Endothelial cell (in vitro differentiated cells): ENCODE measurements around the gene MTMR11. TPM values are rescaled to one million over a fixed set of nuclear protein-coding genes. Genes with fewer than 3 reads are reported as not detected.
"Not testable (repeated sequence)": the region's sequence is repeated elsewhere in the genome, so short reads cannot be mapped to it uniquely, and the experiment has no call there.

Source experiments
- DNase-seq: peaks from one replicate; pipeline ENCODE4 v3.0.0; 2021; ENCODE audit warnings: low spot score
- H3K27ac Mint-ChIP-seq: one replicate; pipeline ENCODE4 v1.8.0; 2021; ENCODE audit warnings: mixed read lengths, inconsistent platforms; ENCODE audit not compliant: unreplicated experiment
- H3K27me3 Mint-ChIP-seq: one replicate; pipeline ENCODE4 v1.8.0; 2021; ENCODE audit warnings: mild to moderate bottlenecking, moderate library complexity, mixed read lengths, inconsistent platforms; ENCODE audit not compliant: unreplicated experiment
- H3K36me3 Mint-ChIP-seq: one replicate; pipeline ENCODE4 v1.8.0; 2021; ENCODE audit warnings: mild to moderate bottlenecking, low read depth, mixed read lengths, inconsistent platforms; ENCODE audit not compliant: unreplicated experiment
- H3K4me1 Mint-ChIP-seq: one replicate; pipeline ENCODE4 v1.8.0; 2021; ENCODE audit warnings: mild to moderate bottlenecking, mixed read lengths, inconsistent platforms; ENCODE audit not compliant: unreplicated experiment
- H3K4me3 Mint-ChIP-seq: one replicate; pipeline ENCODE4 v1.8.0; 2021; ENCODE audit warnings: mild to moderate bottlenecking, mixed read lengths, inconsistent platforms; ENCODE audit not compliant: unreplicated experiment
- H3K9me3 Mint-ChIP-seq: one replicate; pipeline ENCODE4 v1.8.0; 2021; ENCODE audit warnings: mixed read lengths, inconsistent platforms; ENCODE audit not compliant: unreplicated experiment
- total RNA-seq: library from RNA; stranded (reverse); fragmentation: NEBNext Ultra II Directional; extraction: Animal tissue kit (Norgen Biotek cat#: 25700); gene quantifications from one replicate; pipeline ENCODE4 v1.2.1, GENCODE V29; 2021; ENCODE audit not compliant: unreplicated experiment
- TF ChIP-seq, protein P1 (sequence below): fragments of 200-600 bp; sonication (generic); IDR thresholded peaks from one replicate; pipeline ENCODE4 v1.5.0; 2021; ENCODE audit warnings: antibody characterized with exemption; ENCODE audit not compliant: unreplicated experiment

MTMR11 gene
- total RNA-seq, 1 donor from 2014 or later, result 10.3 TPM

- Mint-ChIP-seq H3K36me3 (peaks cover 41% of the 10 kb centered on the region), H3K4me3 (no peak overlapping the region), H3K9me3 (no peaks in the 10 kb centered on the region), H3K27me3 (no peaks in the 10 kb centered on the region), H3K4me1 (no peaks in the 10 kb centered on the region), H3K27ac (no peak overlapping the region)
- DNase-seq, result no peak
- TF ChIP-seq, protein P1, sequence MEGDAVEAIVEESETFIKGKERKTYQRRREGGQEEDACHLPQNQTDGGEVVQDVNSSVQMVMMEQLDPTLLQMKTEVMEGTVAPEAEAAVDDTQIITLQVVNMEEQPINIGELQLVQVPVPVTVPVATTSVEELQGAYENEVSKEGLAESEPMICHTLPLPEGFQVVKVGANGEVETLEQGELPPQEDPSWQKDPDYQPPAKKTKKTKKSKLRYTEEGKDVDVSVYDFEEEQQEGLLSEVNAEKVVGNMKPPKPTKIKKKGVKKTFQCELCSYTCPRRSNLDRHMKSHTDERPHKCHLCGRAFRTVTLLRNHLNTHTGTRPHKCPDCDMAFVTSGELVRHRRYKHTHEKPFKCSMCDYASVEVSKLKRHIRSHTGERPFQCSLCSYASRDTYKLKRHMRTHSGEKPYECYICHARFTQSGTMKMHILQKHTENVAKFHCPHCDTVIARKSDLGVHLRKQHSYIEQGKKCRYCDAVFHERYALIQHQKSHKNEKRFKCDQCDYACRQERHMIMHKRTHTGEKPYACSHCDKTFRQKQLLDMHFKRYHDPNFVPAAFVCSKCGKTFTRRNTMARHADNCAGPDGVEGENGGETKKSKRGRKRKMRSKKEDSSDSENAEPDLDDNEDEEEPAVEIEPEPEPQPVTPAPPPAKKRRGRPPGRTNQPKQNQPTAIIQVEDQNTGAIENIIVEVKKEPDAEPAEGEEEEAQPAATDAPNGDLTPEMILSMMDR, result no peak
Measured at GRCh38 chr1:149949911-149950310, 13.2 kb upstream of the MTMR11 start.

DNA sequence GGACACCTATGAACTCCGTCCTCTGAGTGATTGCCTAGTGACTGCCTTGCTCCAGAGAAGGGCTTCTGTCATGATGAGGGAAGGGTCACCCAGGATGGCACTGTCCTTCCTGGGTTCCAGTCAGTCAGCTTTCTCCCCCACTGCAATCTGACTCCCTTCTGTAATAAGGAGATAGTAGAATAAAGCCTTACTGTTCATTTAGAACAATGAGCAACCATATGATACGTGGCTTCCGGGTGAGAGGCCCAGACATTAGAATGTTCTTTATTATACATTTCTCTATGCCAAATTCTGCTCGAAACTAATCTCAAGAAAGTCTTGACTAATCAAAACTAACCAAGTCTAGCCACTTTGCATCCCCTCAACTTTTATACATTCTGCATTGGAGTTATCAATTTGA, 8.5 kb upstream of the MTMR11 start:
- no peak overlapping the region for H3K27ac Mint-ChIP-seq
- no peaks in the 10 kb centered on the region for H3K9me3 Mint-ChIP-seq
- H3K4me1 Mint-ChIP-seq, result peaks cover 26% of the 10 kb centered on the region
- H3K36me3 Mint-ChIP-seq, result peaks cover 35% of the 10 kb centered on the region
- TF ChIP-seq, protein P1, result no peak
- H3K4me3 Mint-ChIP-seq, result peak overlapping the region; percentile 67
- peaks cover 4% of the 10 kb centered on the region for H3K27me3 Mint-ChIP-seq
- DNase-seq, result no peak

GRCh38 chr1:149942885-149943284, 6.2 kb upstream of the MTMR11 start:
- DNase-seq, result no peak
- Mint-ChIP-seq H3K4me3 (no peak overlapping the region), H3K9me3 (no peaks in the 10 kb centered on the region), H3K4me1 (peaks cover 38% of the 10 kb centered on the region), H3K27me3 (peaks cover 4% of the 10 kb centered on the region), H3K27ac (peak overlapping the region; percentile 85), H3K36me3 (peaks cover 20% of the 10 kb centered on the region)
- TF ChIP-seq, protein P1, result no peak

- TF ChIP-seq, protein P1, result no peak
- DNase-seq, result peak; percentile 55
- Mint-ChIP-seq H3K36me3 (peaks cover 19% of the 10 kb centered on the region), H3K27ac (peak overlapping the region; percentile 85), H3K9me3 (no peaks in the 10 kb centered on the region), H3K27me3 (peaks cover 4% of the 10 kb centered on the region), H3K4me1 (peaks cover 45% of the 10 kb centered on the region), H3K4me3 (no peak overlapping the region)
Measured at GRCh38 chr1:149942207-149942606, 5.5 kb upstream of the MTMR11 start.

DNA sequence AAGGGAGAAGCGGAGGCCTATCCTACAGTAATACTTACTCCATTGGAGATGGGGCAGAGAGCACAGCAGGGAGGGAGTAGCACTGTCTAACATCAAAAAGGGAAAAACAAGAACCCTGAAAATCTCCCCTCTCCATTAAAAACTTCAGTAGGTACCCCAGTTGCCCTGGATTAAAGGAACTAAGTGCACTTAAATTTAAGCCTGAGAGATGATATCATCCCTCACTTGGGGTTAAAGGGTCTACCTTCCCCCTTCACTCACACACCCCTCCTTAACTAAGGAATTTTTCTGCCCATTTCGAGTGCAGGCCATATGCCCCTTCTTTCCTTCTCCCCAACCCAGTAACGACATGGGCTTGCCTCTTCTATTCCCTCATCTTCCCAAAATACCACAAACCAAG, 3.7 kb upstream of the MTMR11 start:
- TF ChIP-seq, protein P1, result no peak
- Mint-ChIP-seq H3K27ac (peak overlapping the region; percentile 14), H3K36me3 (peaks cover 11% of the 10 kb centered on the region), H3K4me1 (peaks cover 59% of the 10 kb centered on the region), H3K9me3 (no peaks in the 10 kb centered on the region), H3K27me3 (peaks cover 13% of the 10 kb centered on the region), H3K4me3 (no peak overlapping the region)
- DNase-seq, result no peak

- H3K9me3 Mint-ChIP-seq, H3K27me3 Mint-ChIP-seq, H3K36me3 Mint-ChIP-seq, H3K27ac Mint-ChIP-seq, H3K4me3 Mint-ChIP-seq, DNase-seq: not testable (repeated sequence)
- peaks cover 51% of the 10 kb centered on the region for H3K4me1 Mint-ChIP-seq
Measured at GRCh38 chr1:149938668-149939003, 2.0 kb upstream of the MTMR11 start.
